WERI-Rb-1 (cell line): ENCODE data around the gene GHDC.
A peak's percentile ranks its signal among the peaks of the same experiment; 100 is the strongest.
"Not testable (repeated sequence)": the region's sequence is repeated elsewhere in the genome, so short reads cannot be mapped to it uniquely, and the experiment has no call there.

Source experiments
- DNase-seq: peaks from one replicate; pipeline ENCODE4 v3.0.0-alpha.2; 2020
- H3K27ac ChIP-seq: fragments of 250-450 bp; sonication (Bioruptor Pico); 2 replicates; pipeline ENCODE4 v1.5.1; 2020; ENCODE audit warnings: mild to moderate bottlenecking, moderate library complexity
- H3K27me3 ChIP-seq: fragments of 250-450 bp; sonication (Bioruptor Pico); 2 replicates; pipeline ENCODE4 v1.5.1; 2021; ENCODE audit warnings: mild to moderate bottlenecking, low read depth, moderate library complexity; ENCODE audit not compliant: insufficient read depth, severe bottlenecking
- H3K36me3 ChIP-seq: fragments of 250-450 bp; sonication (Bioruptor Pico); 2 replicates; pipeline ENCODE4 v1.5.1; 2020; ENCODE audit warnings: mild to moderate bottlenecking, moderate library complexity
- H3K4me3 ChIP-seq: 2 replicates; pipeline ENCODE4 v1.5.1; 2011; ENCODE audit warnings: low read depth, mild to moderate bottlenecking, control low read depth, low read length
- H3K9me3 ChIP-seq: fragments of 250-450 bp; sonication (Bioruptor Pico); 2 replicates; pipeline ENCODE4 v1.5.1; 2021; ENCODE audit warnings: mild to moderate bottlenecking, moderate library complexity; ENCODE audit not compliant: severe bottlenecking
- TF ChIP-seq, protein P1 (sequence below): IDR thresholded peaks from 2 replicates; pipeline ENCODE4 v1.5.1; 2011; ENCODE audit warnings: low read depth, mild to moderate bottlenecking, control low read depth, inconsistent platforms, low read length

GHDC gene

DNA sequence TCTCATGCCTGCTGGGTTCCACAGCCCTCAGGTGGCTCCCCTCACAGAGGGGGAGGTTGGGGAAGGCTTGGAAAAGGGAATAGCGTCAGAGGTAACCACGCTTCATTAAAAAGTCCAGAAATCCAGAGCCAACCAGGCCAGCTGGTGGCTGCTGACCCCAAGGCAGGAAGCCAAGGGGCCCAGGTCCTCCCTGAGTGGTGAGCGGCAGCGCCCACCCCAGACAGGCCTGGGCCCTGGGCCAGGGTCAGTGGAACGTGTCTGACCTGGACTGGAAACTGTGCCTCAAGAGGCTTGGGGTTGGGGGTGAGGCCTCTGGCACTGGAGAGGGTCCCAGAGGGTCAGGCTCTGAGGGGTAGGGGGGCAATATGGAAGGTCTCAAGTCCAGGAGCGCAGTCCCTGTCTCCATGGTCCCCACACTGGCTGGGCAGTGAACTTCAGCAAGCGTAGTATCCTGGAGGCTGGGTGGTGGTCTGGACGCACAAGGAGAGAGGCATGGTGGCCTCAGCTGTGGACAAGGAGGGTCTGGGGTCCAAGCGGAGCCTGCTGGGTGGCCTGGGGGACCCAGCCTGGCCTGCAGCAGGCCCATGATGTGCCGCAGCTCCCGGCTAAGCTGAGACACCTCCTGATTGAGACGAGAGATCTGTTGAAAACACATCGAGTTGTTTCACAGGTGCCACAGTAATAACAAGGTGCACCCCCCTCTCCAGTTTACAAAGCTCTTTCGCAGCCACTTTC, 34.3 kb downstream of the GHDC start:
- Histone ChIP-seq H3K27ac (no peak overlapping the region), H3K4me3 (no peak overlapping the region), H3K9me3 (peaks cover 4% of the 10 kb centered on the region), H3K36me3 (no peaks in the 10 kb centered on the region), H3K27me3 (no peaks in the 10 kb centered on the region)
- DNase-seq: no peak
- TF ChIP-seq, protein P1, sequence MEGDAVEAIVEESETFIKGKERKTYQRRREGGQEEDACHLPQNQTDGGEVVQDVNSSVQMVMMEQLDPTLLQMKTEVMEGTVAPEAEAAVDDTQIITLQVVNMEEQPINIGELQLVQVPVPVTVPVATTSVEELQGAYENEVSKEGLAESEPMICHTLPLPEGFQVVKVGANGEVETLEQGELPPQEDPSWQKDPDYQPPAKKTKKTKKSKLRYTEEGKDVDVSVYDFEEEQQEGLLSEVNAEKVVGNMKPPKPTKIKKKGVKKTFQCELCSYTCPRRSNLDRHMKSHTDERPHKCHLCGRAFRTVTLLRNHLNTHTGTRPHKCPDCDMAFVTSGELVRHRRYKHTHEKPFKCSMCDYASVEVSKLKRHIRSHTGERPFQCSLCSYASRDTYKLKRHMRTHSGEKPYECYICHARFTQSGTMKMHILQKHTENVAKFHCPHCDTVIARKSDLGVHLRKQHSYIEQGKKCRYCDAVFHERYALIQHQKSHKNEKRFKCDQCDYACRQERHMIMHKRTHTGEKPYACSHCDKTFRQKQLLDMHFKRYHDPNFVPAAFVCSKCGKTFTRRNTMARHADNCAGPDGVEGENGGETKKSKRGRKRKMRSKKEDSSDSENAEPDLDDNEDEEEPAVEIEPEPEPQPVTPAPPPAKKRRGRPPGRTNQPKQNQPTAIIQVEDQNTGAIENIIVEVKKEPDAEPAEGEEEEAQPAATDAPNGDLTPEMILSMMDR: no peak

DNA sequence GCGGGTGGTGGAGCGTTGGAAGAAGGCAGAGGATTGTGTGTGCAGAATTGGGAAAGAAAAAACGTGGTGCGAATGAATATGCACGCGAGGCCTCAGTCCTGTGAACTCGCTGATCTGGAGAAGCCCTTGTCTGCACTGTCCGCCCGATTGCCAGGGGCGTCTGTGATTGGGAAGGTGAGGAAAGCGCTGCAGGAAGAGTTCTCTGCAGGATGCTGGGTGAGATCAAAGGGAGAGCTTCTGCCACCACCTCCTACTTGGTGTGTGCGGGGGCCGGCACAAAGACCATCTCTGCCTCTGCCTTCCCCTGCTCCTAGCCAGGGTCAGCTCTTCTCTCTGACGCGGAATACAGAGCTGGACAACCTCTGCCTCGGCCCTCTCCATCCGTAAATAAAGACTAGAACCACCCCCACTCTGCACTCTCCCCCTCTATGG, 38.7 kb downstream of the GHDC start:
- TF ChIP-seq, protein P1: no peak
- no peak for DNase-seq
- Histone ChIP-seq H3K9me3 (peaks cover 4% of the 10 kb centered on the region), H3K27ac (no peak overlapping the region), H3K27me3 (no peaks in the 10 kb centered on the region), H3K36me3 (peaks cover 12% of the 10 kb centered on the region), H3K4me3 (no peak overlapping the region)

DNA sequence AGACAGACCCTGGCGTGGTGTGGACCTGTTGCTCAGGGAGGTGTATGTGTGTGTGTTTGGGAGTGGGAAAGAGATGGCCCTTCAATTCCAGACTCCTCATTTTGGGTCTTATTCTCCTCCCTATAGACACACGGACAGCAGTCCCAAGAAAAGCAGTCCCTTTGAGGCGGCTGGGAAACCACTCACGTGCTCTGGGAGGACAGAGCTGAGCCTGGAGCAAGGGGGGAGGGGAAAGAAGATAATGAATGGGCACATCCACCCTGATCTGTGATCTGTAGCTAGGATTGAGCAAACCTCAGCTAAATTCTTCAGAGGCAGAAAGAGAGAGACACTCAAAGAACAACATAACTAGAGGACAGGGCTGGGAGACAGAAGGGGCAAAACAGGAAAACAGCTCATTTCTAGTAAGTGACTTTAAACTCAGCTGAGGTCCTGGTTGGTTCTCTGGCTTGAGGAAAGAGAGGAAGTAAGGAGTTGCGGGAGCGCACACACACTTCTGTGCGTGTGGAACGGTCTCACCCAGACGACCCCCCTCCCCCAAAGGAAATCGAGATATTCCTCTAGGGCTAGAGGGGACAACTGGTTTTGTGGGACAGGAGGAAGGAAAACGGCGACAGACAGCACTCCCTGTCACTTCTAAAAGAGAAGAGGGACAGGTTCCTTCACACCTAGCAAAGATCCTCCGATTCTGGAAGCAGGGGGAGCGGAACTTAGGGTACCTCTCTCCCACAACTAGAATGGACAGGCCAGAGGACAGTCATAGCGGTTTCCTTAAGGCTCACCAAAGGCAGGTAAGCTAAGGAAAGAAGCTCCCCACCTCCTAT, 40.2 kb downstream of the GHDC start:
- H3K27ac ChIP-seq: peak overlapping the region; percentile 80
- H3K27me3 ChIP-seq: no peaks in the 10 kb centered on the region
- H3K36me3 ChIP-seq: peaks cover 21% of the 10 kb centered on the region
- H3K9me3 ChIP-seq: peaks cover 4% of the 10 kb centered on the region
- no peak for DNase-seq
- H3K4me3 ChIP-seq: peak overlapping the region; percentile 92
- TF ChIP-seq, protein P1: no peak

DNA sequence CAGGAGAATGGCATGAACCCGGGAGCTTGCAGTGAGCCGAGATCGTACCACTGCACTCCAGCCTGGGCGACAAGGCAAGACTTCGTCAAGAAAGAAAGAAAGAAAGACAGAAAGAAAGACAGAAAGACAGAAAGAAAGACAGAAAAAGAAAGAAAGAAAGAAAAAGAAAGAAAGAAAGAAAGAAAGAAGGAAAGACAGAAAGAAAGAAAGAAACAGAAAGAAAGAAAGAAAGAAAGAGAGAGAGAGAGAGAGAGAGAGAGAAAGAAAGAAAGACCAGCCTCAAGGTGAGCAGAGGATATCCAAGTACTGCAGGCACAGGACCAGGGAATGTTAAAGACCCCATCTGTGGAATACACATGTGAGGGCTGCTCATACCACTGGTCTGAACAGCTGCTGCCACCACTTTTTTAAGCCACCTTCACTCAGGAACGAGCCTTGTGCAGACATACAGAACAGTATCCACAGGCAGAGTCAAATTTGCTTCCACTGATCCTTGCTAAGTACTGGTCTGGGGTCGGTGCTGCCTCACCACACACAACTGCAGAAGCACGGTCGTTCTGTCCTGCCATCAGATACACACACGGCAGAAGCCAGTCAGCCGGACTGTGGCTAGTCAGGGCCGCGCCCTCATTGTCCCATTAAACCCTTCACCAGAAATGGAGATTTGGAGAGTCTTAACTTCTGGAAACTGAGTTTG, 47.2 kb downstream of the GHDC start:
- H3K36me3 ChIP-seq: peaks cover 75% of the 10 kb centered on the region
- no peaks in the 10 kb centered on the region for H3K27me3 ChIP-seq
- no peak overlapping the region for H3K4me3 ChIP-seq
- DNase-seq: no peak
- no peaks in the 10 kb centered on the region for H3K9me3 ChIP-seq
- no peak overlapping the region for H3K27ac ChIP-seq
- TF ChIP-seq, protein P1: no peak

DNA sequence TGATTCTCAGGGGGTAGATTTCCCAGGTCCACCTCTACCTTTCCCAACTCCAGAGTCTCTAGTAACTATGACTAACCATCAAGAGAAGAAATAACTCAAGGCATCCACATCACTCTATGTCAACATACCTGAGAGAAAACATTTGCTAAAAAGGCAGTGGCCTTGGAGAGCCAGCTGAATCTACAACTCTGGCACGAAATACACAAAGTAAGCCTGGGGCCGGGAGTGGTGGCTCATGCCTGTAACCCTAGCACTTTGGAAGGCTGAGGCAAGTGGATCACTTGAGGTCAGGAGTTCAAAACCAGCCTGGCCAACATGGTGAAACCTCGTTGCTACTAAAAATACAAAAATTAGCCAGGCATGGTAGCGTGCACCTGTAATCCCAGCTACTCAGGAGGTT, 51.2 kb downstream of the GHDC start:
- not testable (repeated sequence) for DNase-seq, H3K27ac ChIP-seq, H3K4me3 ChIP-seq, H3K27me3 ChIP-seq, H3K9me3 ChIP-seq
- H3K36me3 ChIP-seq: peaks cover 64% of the 10 kb centered on the region

DNA sequence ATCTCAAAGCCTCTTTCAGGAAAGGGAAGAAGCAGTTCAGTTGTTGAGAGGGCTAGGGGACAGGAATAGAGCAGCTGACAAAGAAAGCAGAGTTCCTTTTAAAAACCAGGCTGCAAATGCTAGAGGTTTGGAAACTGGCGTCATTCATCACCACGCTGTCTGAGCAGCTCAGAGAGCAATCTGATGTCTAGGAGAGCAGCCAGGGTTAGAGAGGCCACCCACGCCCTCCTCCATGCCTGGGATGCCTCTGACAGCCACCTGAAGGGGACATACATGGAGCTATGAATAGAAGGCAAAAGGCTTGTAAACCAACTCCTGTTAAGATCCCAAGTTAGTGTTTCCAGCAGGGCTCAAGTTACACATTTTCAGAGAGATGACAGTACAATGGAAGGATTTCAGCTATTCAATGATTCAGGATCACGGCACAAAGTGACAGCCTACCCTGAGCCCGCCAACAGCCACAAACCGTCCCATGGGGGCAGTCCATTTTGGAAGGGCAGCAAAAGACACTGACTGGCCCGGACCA, 51.9 kb downstream of the GHDC start:
- H3K9me3 ChIP-seq: no peaks in the 10 kb centered on the region
- no peak for DNase-seq
- TF ChIP-seq, protein P1: no peak
- no peak overlapping the region for H3K27ac ChIP-seq
- no peak overlapping the region for H3K4me3 ChIP-seq
- H3K36me3 ChIP-seq: peaks cover 59% of the 10 kb centered on the region
- no peaks in the 10 kb centered on the region for H3K27me3 ChIP-seq
